RWPE1 (cell line): ENCODE data around the gene C5.

Source experiments
- CTCF ChIA-PET: fragments of 350-600 bp; sonication (Branson Sonifier 250); formaldehyde crosslinking; extraction: SDS; loops from one replicate; lab custom pipeline; 2021; lab: Yijun Ruan, JAX
- POLR2A ChIA-PET: fragments of 400-600 bp; formaldehyde crosslinking; extraction: SDS; loops from one replicate; lab custom pipeline; 2020; ENCODE audit warnings: antibody characterized with exemption; ENCODE audit not compliant: low non-redundant PET; lab: Yijun Ruan, JAX
- DNase-seq: peaks from one replicate; pipeline ENCODE4 v3.0.0; 2012; ENCODE audit warnings: low spot score
- H3K27ac ChIP-seq: fragments of 450-650 bp; 2 replicates; pipeline ENCODE4 v1.5.1; 2017
- CTCF ChIP-seq: fragments of 450-650 bp; conservative IDR thresholded peaks from 2 replicates; pipeline ENCODE4 v1.5.1; 2017; ENCODE audit warnings: low read depth, mild to moderate bottlenecking

C5 gene

DNA sequence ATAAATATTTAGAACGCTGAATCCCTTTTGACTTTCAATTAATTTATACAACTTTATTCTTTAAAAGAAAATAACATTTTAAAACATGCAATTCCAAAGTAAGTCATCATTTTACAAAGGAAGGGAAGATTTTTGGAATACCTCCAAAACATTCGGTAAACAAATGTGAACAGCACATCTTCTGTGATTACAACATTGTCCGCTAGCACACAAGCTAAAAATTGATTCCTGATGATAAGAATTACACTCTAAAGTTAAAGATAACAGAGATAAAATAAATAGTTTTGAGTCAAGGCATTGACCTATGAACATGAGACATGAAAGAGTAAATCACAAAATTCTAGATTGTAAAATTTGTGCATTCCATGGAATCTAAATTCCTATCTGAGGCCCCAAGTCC lies 67.2 kb downstream of the C5 start:
- TF ChIP-seq CTCF, result no peak
- no peak overlapping the region for H3K27ac ChIP-seq
- CTCF ChIA-PET, result interaction anchor here (0.8 to 1.2 kb wide), 2 partner anchors 54 to 377 kb away, joined by 3 to 4 read pairs; no protein-coding TSS in a partner anchor
- POLR2A ChIA-PET, result no interaction called here
- DNase-seq, result no peak

- DNase-seq, result no peak
- CTCF ChIA-PET, result interaction anchor here (0.6 to 1.7 kb wide), 18 partner anchors 9 to 663 kb away, joined by 3 to 7 read pairs (median 3); partner anchors contain the start of genes CNTRL and FBXW2
- no peak overlapping the region for H3K27ac ChIP-seq
- POLR2A ChIA-PET, result no interaction called here
- no peak for TF ChIP-seq CTCF
Observed at GRCh38 chr9:120980951-120981350, 69.1 kb downstream of the C5 start.

DNA sequence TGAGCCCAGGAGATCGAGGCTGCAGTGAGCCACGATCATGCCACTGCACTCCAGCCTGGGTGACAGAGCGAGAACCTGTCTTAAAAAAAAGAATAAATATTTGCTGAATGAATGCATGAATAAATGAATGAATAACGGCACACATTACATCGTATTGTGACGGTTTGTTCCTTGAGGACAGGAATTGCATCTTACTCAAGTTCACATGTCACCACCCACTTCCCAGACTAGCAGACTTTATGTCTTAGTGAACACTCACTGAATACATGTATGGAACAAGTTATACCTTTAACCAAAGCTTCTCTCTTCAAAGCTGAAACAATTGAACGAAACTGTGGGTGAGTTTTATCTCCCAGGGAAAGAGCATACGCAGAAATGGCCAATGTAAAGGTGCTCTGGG lies 70.3 kb downstream of the C5 start:
- POLR2A ChIA-PET, result no interaction called here
- no peak for DNase-seq
- TF ChIP-seq CTCF, result no peak
- no peak overlapping the region for H3K27ac ChIP-seq
- CTCF ChIA-PET, result interaction anchor here (0.6 kb wide), 1 partner anchor 217 kb away, joined by 3 read pairs; no protein-coding TSS in a partner anchor

DNA sequence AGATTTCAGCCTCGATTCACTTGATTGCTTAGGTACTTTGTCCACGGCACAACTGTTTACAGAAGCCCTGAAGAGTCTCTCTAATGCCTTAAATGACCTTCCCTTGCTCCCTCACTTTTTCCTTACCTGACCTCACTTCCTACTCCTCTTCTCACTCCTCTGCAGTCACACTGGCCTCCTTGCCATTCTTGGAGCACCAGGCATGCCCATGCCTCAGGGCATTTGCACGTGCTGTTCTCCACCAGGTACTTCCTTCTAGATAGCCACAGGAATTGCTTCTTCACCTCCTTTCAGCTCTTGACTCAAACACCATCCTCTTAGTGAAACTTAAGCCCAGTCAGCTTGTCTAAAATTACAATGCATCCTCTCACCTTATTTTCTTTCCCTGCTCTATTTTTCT lies 71.1 kb downstream of the C5 start:
- no peak for DNase-seq
- POLR2A ChIA-PET, result no interaction called here
- CTCF ChIA-PET, result no interaction called here
- TF ChIP-seq CTCF, result no peak
- no peak overlapping the region for H3K27ac ChIP-seq

DNA sequence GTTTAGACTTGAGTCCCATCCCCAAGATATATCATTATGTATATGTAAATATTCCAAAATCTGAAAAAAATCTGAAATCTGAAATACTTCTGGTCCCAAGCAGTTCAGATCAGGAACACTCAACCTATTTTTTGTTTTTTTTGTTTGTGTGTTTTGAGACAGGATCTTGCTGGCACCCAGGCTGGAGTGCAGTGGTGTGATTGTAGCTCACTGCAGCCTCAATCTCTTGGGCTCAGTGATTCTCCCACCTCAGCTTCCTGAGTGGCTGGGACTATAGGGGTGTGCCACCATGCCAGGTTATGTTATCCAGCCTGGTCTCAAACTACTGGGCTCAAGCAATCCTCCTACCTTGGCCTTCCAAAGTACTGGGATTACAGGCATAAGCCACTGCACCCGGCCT lies 72.8 kb downstream of the C5 start:
- H3K27ac ChIP-seq, result no peak overlapping the region
- ChIA-PET POLR2A (no interaction called here), CTCF (interaction anchor here (0.7 kb wide), 1 partner anchor 101 kb away, joined by 3 read pairs; no protein-coding TSS in a partner anchor)
- DNase-seq, result no peak
- no peak for TF ChIP-seq CTCF

GRCh38 chr9:120974921-120975320 lies 75.2 kb downstream of the C5 start:
- DNase-seq, result no peak
- no peak overlapping the region for H3K27ac ChIP-seq
- ChIA-PET POLR2A (no interaction called here), CTCF (no interaction called here)
- no peak for TF ChIP-seq CTCF
